Adrenal gland (tissue), 12 donors: ENCODE data around the gene GABARAPL1. TPM values are rescaled to one million over a fixed set of nuclear protein-coding genes. Genes with fewer than 3 reads are reported as not detected.

Experiments
- DNase-seq, 7 donors: peaks; one replicate each; pipeline ENCODE4 v3.0.0-alpha.2; 2019 to 2020
- H3K27ac ChIP-seq, 5 donors: fragments of 200-600 bp; sonication (generic) in 4 of 5; 1 replicate in 3 of 5; 2 replicates in 2 of 5; pipeline versions ENCODE4 v1.5.1 to v1.8.0; 2016 to 2020; ENCODE audit warnings: mild to moderate bottlenecking in 1 of 5
- H3K27me3 ChIP-seq: fragments of 200-600 bp; 2 replicates; pipeline ENCODE4 v1.8.0; 2021
- H3K36me3 ChIP-seq, 2 donors: fragments of 200-600 bp; replicated peaks in 1 of 2; 1 replicate in 1 of 2; 2 replicates in 1 of 2; pipeline versions ENCODE4 v1.5.1 to v1.8.0; 2018 to 2022
- H3K4me1 ChIP-seq, 2 donors: fragments of 200-600 bp; replicated peaks in 1 of 2; 1 replicate in 1 of 2; 2 replicates in 1 of 2; pipeline versions ENCODE4 v1.5.1 to v1.8.0; 2018 to 2021
- H3K4me3 ChIP-seq, 4 donors: fragments of 200-600 bp; sonication (generic) in 3 of 4; one replicate each; pipeline ENCODE4 v1.5.1; 2016 to 2018
- H3K9me3 ChIP-seq, 3 donors: fragments of 200-600 bp; sonication (generic) in 1 of 3; replicated peaks in 1 of 3; 1 replicate in 2 of 3; 2 replicates in 1 of 3; pipeline versions ENCODE4 v1.5.1 to v1.8.0; 2016 to 2021
- CTCF ChIP-seq, 6 experiments: fragments of 450-650 bp in 4 of 6; fragments of 200-600 bp in 2 of 6; sonication (generic) in 1 of 6; IDR thresholded peaks; 1 replicate in 5 of 6; 2 replicates in 1 of 6; pipeline versions ENCODE4 v1.5.1 to v1.8.0; 2016 to 2021; ENCODE audit warnings: antibody characterized with exemption in 6 of 6, mild to moderate bottlenecking in 2 of 6, moderate library complexity in 1 of 6
- POLR2A ChIP-seq, 2 donors: fragments of 450-650 bp; IDR thresholded peaks; one replicate each; pipeline ENCODE4 v1.6.1; 2017; ENCODE audit warnings: antibody characterized with exemption in 2 of 2, mild to moderate bottlenecking in 2 of 2, moderate library complexity in 1 of 2
- WGBS, 4 donors: extraction: QIAGEN DNeasy Blood & Tissue Kit in 2 of 4; methylation state at CpG; one replicate each; pipeline versions ENCODE4 v1.1.5 to v1.1.7; 2013 to 2017; 5-methylcytosine and 5-hydroxymethylcytosine counted together
- intact Hi-C, 2 donors: fragments of 100-400 bp; cut with DNase I; formaldehyde crosslinking; loops; one replicate each; pipeline versions ENCODE4 v1.14.1 to v1.15.0; 2022 to 2023
- polyA plus RNA-seq, 3 donors: library from polyadenylated mRNA; stranded (reverse); fragments of 200-250 nt in 2 of 3; fragments of 350-450 nt in 1 of 3; fragmentation: Illumina TruSeq in 1 of 3; extraction: RNeasy Lipid Tissue Mini Kit (QIAGEN cat#74804) in 1 of 3; gene quantifications; one replicate each; pipeline ENCODE4 v1.2.3, GENCODE V29; 2013 to 2014
- total RNA-seq, 9 donors: library from RNA; depleted of rRNA in 4 of 9; stranded (reverse); fragments of >200 nt in 4 of 9; fragments of 120-200 nt in 1 of 9; fragmentation: NEBNext Ultra II Directional in 1 of 9; extraction: Animal tissue kit (Norgen Biotek cat#: 25700) in 1 of 9; gene quantifications; one replicate each; pipeline versions ENCODE4 v1.1.0 to v1.2.4, GENCODE V29; 2013 to 2023
- donor health status: healthy with polysubstance abuse.
- donor health status: Bipolar disorder and iron deficiency.
- donor health status: DM: yes; HTN: yes; CAD: no.
- donor health status: DM: no; HTN: no; CAD: no.
- donor health status: DM: no; HTN: no; CAD: no.
- donor health status: DM: yes; HTN: yes; CAD: no.

GABARAPL1 gene
- total and polyA plus RNA-seq, 12 donors, result 58.2 to 260 (median 89.4) TPM

GRCh38 chr12:10260927-10261326, 48.2 kb downstream of the GABARAPL1 start:
- Histone ChIP-seq H3K27me3 (no peaks in the 10 kb centered on the region), H3K4me3 (no peak overlapping the region), H3K4me1 (no peaks in the 10 kb centered on the region), H3K36me3 (no peaks in the 10 kb centered on the region), H3K27ac (no peak overlapping the region), H3K9me3 (peaks cover 0 to under 1% (median 0%) of the 10 kb centered on the region in 3 donors)
- DNase-seq, result no peak
- TF ChIP-seq POLR2A (IDR thresholded peaks at IDR 0.05) (no peak), CTCF (IDR thresholded peaks at IDR 0.05) (no peak)
- intact Hi-C loops, result no loop called here
- WGBS, 4 donors, result 0% methylated on average over 1 of the region's 1 CpG

DNA sequence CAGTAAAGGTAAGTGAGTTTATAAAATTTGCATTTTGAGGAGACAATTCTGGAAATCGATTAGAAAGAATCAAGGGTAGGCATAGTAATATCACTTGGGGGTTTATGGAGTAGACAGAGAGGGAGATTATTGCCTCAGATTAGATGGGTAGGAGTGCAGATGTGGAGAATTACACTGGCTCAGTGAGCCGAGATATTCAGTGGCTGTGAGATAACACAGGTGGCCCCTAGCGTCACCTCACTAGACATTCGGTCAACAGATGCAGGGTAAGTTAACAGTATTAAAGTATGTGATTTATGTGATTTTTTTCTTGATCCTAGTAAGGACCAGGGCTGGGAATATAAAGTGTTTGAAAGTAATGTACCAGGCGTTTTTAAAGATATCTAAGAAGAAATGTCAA, 55.4 kb downstream of the GABARAPL1 start:
- Histone ChIP-seq H3K27ac (no peak overlapping the region), H3K9me3 (no peaks in the 10 kb centered on the region), H3K36me3 (no peaks in the 10 kb centered on the region), H3K4me1 (no peaks in the 10 kb centered on the region), H3K4me3 (no peak overlapping the region), H3K27me3 (no peaks in the 10 kb centered on the region)
- TF ChIP-seq POLR2A (IDR thresholded peaks at IDR 0.05), result no peak
- 65 to 70% (median 67%) methylated on average over 5 of the region's 5 CpGs for WGBS, 4 donors
- intact Hi-C loops, result no loop called here
- DNase-seq, result no peak

- no peak for TF ChIP-seq CTCF (IDR thresholded peaks at IDR 0.05)
- no peak for TF ChIP-seq POLR2A (IDR thresholded peaks at IDR 0.05)
- 76 to 92% (median 87%) methylated on average over 2 of the region's 2 CpGs for WGBS, 4 donors
- Histone ChIP-seq H3K27ac (no peak overlapping the region), H3K27me3 (no peaks in the 10 kb centered on the region), H3K4me1 (no peaks in the 10 kb centered on the region), H3K36me3 (no peaks in the 10 kb centered on the region), H3K9me3 (no peaks in the 10 kb centered on the region), H3K4me3 (no peak overlapping the region)
- intact Hi-C loops, result no loop called here
- DNase-seq, result no peak
Observed at GRCh38 chr12:10272467-10272866, 59.8 kb downstream of the GABARAPL1 start.

Other genes with a start within 250 kb of the GABARAPL1 start
- gene CLEC12A, start 241.5 kb upstream of the GABARAPL1 start, total RNA-seq, result 1 to 10 TPM in 5 of 9 donors, under 1 TPM in 2, not detected in 2; 0.36 to 2.3 (median 1.4) TPM
- 1 to 10 TPM in 2 of 3 donors, under 1 TPM in 1; 0.51 to 2.0 (median 1.8) TPM for gene CLEC12A, start 241.5 kb upstream of the GABARAPL1 start, polyA plus RNA-seq
- gene CLEC1B, start 213.8 kb upstream of the GABARAPL1 start, total RNA-seq, result 1 to 10 TPM in 2 of 9 donors, under 1 TPM in 3, not detected in 4; 0.22 to 2.8 (median 0.46) TPM
- gene CLEC1B, start 213.8 kb upstream of the GABARAPL1 start, polyA plus RNA-seq, result 1 to 10 TPM in 1 of 3 donors, under 1 TPM in 1, not detected in 1; 0.34 to 1.3 TPM
- gene CLEC12B, start 202.2 kb upstream of the GABARAPL1 start, total RNA-seq, result under 1 TPM in 2 of 9 donors, not detected in 7; 0.11 to 0.14 TPM
- gene CLEC12B, start 202.2 kb upstream of the GABARAPL1 start, polyA plus RNA-seq, result under 1 TPM in 1 of 3 donors, not detected in 2; 0.07 TPM
- under 1 TPM in 3 of 9 donors, not detected in 6; 0.14 to 0.23 (median 0.22) TPM for gene CLEC9A, start 182.2 kb upstream of the GABARAPL1 start, total RNA-seq
- under 1 TPM in 2 of 3 donors, not detected in 1; 0.07 to 0.10 TPM for gene CLEC9A, start 182.2 kb upstream of the GABARAPL1 start, polyA plus RNA-seq
- 1 to 10 TPM; 1.4 to 4.9 (median 2.9) TPM for gene CLEC1A, start 113.9 kb upstream of the GABARAPL1 start, total RNA-seq
- gene CLEC1A, start 113.9 kb upstream of the GABARAPL1 start, polyA plus RNA-seq, result 1 to 10 TPM; 3.3 to 5.6 (median 3.3) TPM
- 10 to 100 TPM in 4 of 9 donors, 1 to 10 TPM in 5; 3.3 to 23.6 (median 8.8) TPM for gene CLEC7A, start 82.7 kb upstream of the GABARAPL1 start, total RNA-seq
- 1 to 10 TPM; 3.8 to 4.9 (median 3.9) TPM for gene CLEC7A, start 82.7 kb upstream of the GABARAPL1 start, polyA plus RNA-seq
- gene OLR1, start 40.7 kb upstream of the GABARAPL1 start, total RNA-seq, result 1 to 10 TPM in 2 of 9 donors, under 1 TPM in 6, not detected in 1; 0.28 to 1.8 (median 0.60) TPM
- gene OLR1, start 40.7 kb upstream of the GABARAPL1 start, polyA plus RNA-seq, result 1 to 10 TPM in 2 of 3 donors, under 1 TPM in 1; 0.37 to 2.2 (median 1.9) TPM
- 1 to 10 TPM in 1 of 9 donors, under 1 TPM in 5, not detected in 3; 0.07 to 2.3 (median 0.34) TPM for gene TMEM52B, start 33.8 kb upstream of the GABARAPL1 start, total RNA-seq
- gene TMEM52B, start 33.8 kb upstream of the GABARAPL1 start, polyA plus RNA-seq, result under 1 TPM; 0.07 to 0.56 (median 0.37) TPM
- gene KLRD1, start 95.0 kb downstream of the GABARAPL1 start, total RNA-seq, result 1 to 10 TPM in 4 of 9 donors, under 1 TPM in 5; 0.12 to 3.1 (median 0.69) TPM
- 1 to 10 TPM in 1 of 3 donors, under 1 TPM in 2; 0.10 to 1.1 (median 0.16) TPM for gene KLRD1, start 95.0 kb downstream of the GABARAPL1 start, polyA plus RNA-seq
- 1 to 10 TPM in 3 of 9 donors, under 1 TPM in 4, not detected in 2; 0.25 to 5.2 (median 0.90) TPM for gene KLRK1, start 177.2 kb downstream of the GABARAPL1 start, total RNA-seq
- 1 to 10 TPM; 1.5 to 2.4 (median 2.4) TPM for gene KLRK1, start 177.2 kb downstream of the GABARAPL1 start, polyA plus RNA-seq
- not detected for gene KLRC4, start 196.9 kb downstream of the GABARAPL1 start, total RNA-seq
- under 1 TPM in 1 of 3 donors, not detected in 2; 0.22 TPM for gene KLRC4, start 196.9 kb downstream of the GABARAPL1 start, polyA plus RNA-seq
- under 1 TPM in 1 of 9 donors, not detected in 8; 0.17 TPM for gene KLRC3, start 207.7 kb downstream of the GABARAPL1 start, total RNA-seq
- under 1 TPM in 1 of 3 donors, not detected in 2; 0.26 TPM for gene KLRC3, start 207.7 kb downstream of the GABARAPL1 start, polyA plus RNA-seq
- gene KLRC2, start 223.1 kb downstream of the GABARAPL1 start, total RNA-seq, result 1 to 10 TPM in 1 of 9 donors, under 1 TPM in 1, not detected in 7; 0.69 to 3.8 TPM
- not detected for gene KLRC2, start 223.1 kb downstream of the GABARAPL1 start, polyA plus RNA-seq
- under 1 TPM in 4 of 9 donors, not detected in 5; 0.14 to 0.47 (median 0.40) TPM for gene KLRC1, start 240.5 kb downstream of the GABARAPL1 start, total RNA-seq
- under 1 TPM in 2 of 3 donors, not detected in 1; 0.11 to 0.20 TPM for gene KLRC1, start 240.5 kb downstream of the GABARAPL1 start, polyA plus RNA-seq